HEK293 (cell line): Measurements from ENCODE around the gene TSC2.
"Not testable (repeated sequence)": the region's sequence is repeated elsewhere in the genome, so short reads cannot be mapped to it uniquely, and the experiment has no call there.

Experiments used
- CTCF ChIA-PET: fragments of 350-600 bp; formaldehyde crosslinking; extraction: SDS; loops from one replicate; lab custom pipeline; 2021; ENCODE audit warnings: antibody characterized with exemption; lab: Yijun Ruan, JAX
- POLR2A ChIA-PET: fragments of 300-600 bp; formaldehyde crosslinking; extraction: SDS; loops from one replicate; lab custom pipeline; 2020; ENCODE audit warnings: antibody characterized with exemption, inconsistent platforms; lab: Yijun Ruan, JAX
- H3K27ac ChIP-seq: fragments of 200-500 bp; sonication (Bioruptor generic); 2 replicates; pipeline ENCODE4 v1.5.1; 2014; ENCODE audit warnings: low read depth, low read length, control low read depth, inconsistent platforms; ENCODE audit errors: extremely low read depth
- H3K36me3 ChIP-seq, 2 experiments: fragments of 200-500 bp in 1 of 2; sonication (Bioruptor generic) in 1 of 2; 1 replicate in 1 of 2; 2 replicates in 1 of 2; pipeline ENCODE4 v1.5.1; 2014 to 2017; ENCODE audit warnings: inconsistent platforms in 2 of 2, low read length in 2 of 2; ENCODE audit not compliant: control insufficient read depth in 2 of 2, insufficient read depth in 1 of 2
- H3K4me1 ChIP-seq: fragments of 200-500 bp; sonication (Bioruptor generic); 2 replicates; pipeline ENCODE4 v1.5.1; 2014; ENCODE audit warnings: mild to moderate bottlenecking, low read length, inconsistent platforms; ENCODE audit not compliant: control insufficient read depth, insufficient read depth
- H3K4me3 ChIP-seq: 2 replicates; pipeline ENCODE4 v1.5.1; 2011; ENCODE audit warnings: low read depth, mild to moderate bottlenecking, control low read depth, low read length, moderate library complexity
- H3K9me3 ChIP-seq: fragments of 200-500 bp; sonication (Bioruptor generic); 2 replicates; pipeline ENCODE4 v1.5.1; 2014; ENCODE audit warnings: low read depth, low read length, inconsistent platforms; ENCODE audit not compliant: control insufficient read depth, insufficient read depth
- EGR2 ChIP-seq: fragments of 450-650 bp; formaldehyde crosslinking; IDR thresholded peaks from 2 replicates; pipeline ENCODE4 v1.5.1; 2016; ENCODE audit warnings: low read depth, missing biosample characterization, missing genetic modification characterization
- KLF1 ChIP-seq: fragments of 450-650 bp; formaldehyde crosslinking; IDR thresholded peaks from 2 replicates; pipeline ENCODE4 v1.5.1; 2016; ENCODE audit warnings: missing biosample characterization, missing genetic modification characterization
- KLF10 ChIP-seq: fragments of 450-650 bp; IDR thresholded peaks from 2 replicates; pipeline ENCODE4 v1.5.1; 2018; ENCODE audit warnings: missing biosample characterization, mild to moderate bottlenecking, missing genetic modification characterization
- KLF8 ChIP-seq: fragments of 450-650 bp; formaldehyde crosslinking; IDR thresholded peaks from 2 replicates; pipeline ENCODE4 v1.5.1; 2016; ENCODE audit warnings: missing biosample characterization, missing genetic modification characterization
- KLF9 ChIP-seq: fragments of 450-650 bp; formaldehyde crosslinking; IDR thresholded peaks from 2 replicates; pipeline ENCODE4 v1.5.1; 2016; ENCODE audit warnings: missing biosample characterization, missing genetic modification characterization, low read depth
- PATZ1 ChIP-seq: fragments of 450-650 bp; formaldehyde crosslinking; IDR thresholded peaks from 2 replicates; pipeline ENCODE4 v1.5.1; 2016; ENCODE audit warnings: missing biosample characterization, missing genetic modification characterization
- SP2 ChIP-seq: fragments of 450-650 bp; formaldehyde crosslinking; IDR thresholded peaks from 2 replicates; pipeline ENCODE4 v1.5.1; 2016; ENCODE audit warnings: missing biosample characterization, missing genetic modification characterization
- SP3 ChIP-seq: fragments of 450-650 bp; formaldehyde crosslinking; IDR thresholded peaks from 2 replicates; pipeline ENCODE4 v1.5.1; 2016; ENCODE audit warnings: missing biosample characterization, missing genetic modification characterization
- SP7 ChIP-seq: fragments of 450-650 bp; formaldehyde crosslinking; IDR thresholded peaks from 2 replicates; pipeline ENCODE4 v1.5.1; 2016; ENCODE audit warnings: missing biosample characterization, missing genetic modification characterization
- ZBTB17 ChIP-seq: fragments of 450-650 bp; formaldehyde crosslinking; IDR thresholded peaks from 2 replicates; pipeline ENCODE4 v1.5.1; 2016; ENCODE audit warnings: missing biosample characterization, missing genetic modification characterization
- ZBTB26 ChIP-seq: fragments of 450-650 bp; formaldehyde crosslinking; optimal IDR thresholded peaks from 2 replicates; pipeline ENCODE3; 2016; ENCODE audit warnings: missing biosample characterization, mild to moderate bottlenecking, missing genetic modification characterization
- ZBTB8A ChIP-seq: fragments of 450-650 bp; formaldehyde crosslinking; IDR thresholded peaks from 2 replicates; pipeline ENCODE4 v1.5.1; 2016; ENCODE audit warnings: missing biosample characterization, missing genetic modification characterization
- ZFHX2 ChIP-seq: fragments of 450-650 bp; formaldehyde crosslinking; conservative IDR thresholded peaks from 2 replicates; pipeline ENCODE4 v1.5.1; 2016; ENCODE audit warnings: missing biosample characterization, missing genetic modification characterization
- ZIC2 ChIP-seq: fragments of 450-650 bp; formaldehyde crosslinking; IDR thresholded peaks from 2 replicates; pipeline ENCODE4 v1.5.1; 2016; ENCODE audit warnings: missing biosample characterization, missing genetic modification characterization
- ZNF366 ChIP-seq: fragments of 450-650 bp; formaldehyde crosslinking; conservative IDR thresholded peaks from 2 replicates; pipeline ENCODE4 v1.5.1; 2016; ENCODE audit warnings: missing biosample characterization, missing genetic modification characterization
- TF ChIP-seq, protein P1 (sequence below): fragments of 450-650 bp; formaldehyde crosslinking; IDR thresholded peaks from 2 replicates; pipeline ENCODE4 v1.5.1; 2016; ENCODE audit warnings: missing biosample characterization, missing genetic modification characterization
- TF ChIP-seq, protein P2 (sequence below): fragments of 450-650 bp; formaldehyde crosslinking; IDR thresholded peaks from 2 replicates; pipeline ENCODE4 v1.5.1; 2016; ENCODE audit warnings: missing biosample characterization, missing genetic modification characterization
- TF ChIP-seq, protein P3 (sequence below): fragments of 450-650 bp; formaldehyde crosslinking; IDR thresholded peaks from 2 replicates; pipeline ENCODE4 v1.5.1; 2017; ENCODE audit warnings: missing biosample characterization, missing genetic modification characterization

Gene TSC2

GRCh38 chr16:2135071-2135470 lies 87.3 kb downstream of the TSC2 start:
- CTCF ChIA-PET, H3K4me1 ChIP-seq, H3K9me3 ChIP-seq: not testable (repeated sequence)
- TF ChIP-seq EGR2 (tag by site-specific recombination), result 0 out of 2 replicates have a peak, but pooled peaks have one; percentile 26
- TF ChIP-seq ZBTB26 (tag by site-specific recombination), result peak; percentile 64
- 0 out of 2 replicates have a peak, but pooled peaks have one; percentile 15 for TF ChIP-seq SP2
- TF ChIP-seq ZFHX2, result peak; percentile 29; the same call in 1 of the 2 replicates
- peak; percentile 34; the same call in 1 of the 2 replicates for TF ChIP-seq ZIC2 (tag by site-specific recombination)
- peak; percentile 19; the same call in 1 of the 2 replicates for TF ChIP-seq KLF9 (tag by site-specific recombination)
- TF ChIP-seq, all 188 proteins: peak for 6; not testable (repeated sequence) for 182
- H3K36me3 ChIP-seq, H3K27ac ChIP-seq, POLR2A ChIA-PET: not testable (repeated sequence)
- H3K4me3 ChIP-seq, result peak overlapping the region; percentile 41

GRCh38 chr16:2135770-2136490 lies 88.1 kb downstream of the TSC2 start, which contains the start of gene PKD1:
PKD1 (minus strand) TSS chr16:2135898; CDS start chr16:2135689, 209 bp downstream.
- POLR2A ChIA-PET, result interaction anchor here (0.5 to 0.8 kb wide), 3 partner anchors 15 to 171 kb away, joined by 3 to 18 read pairs (median 7); partner anchors contain the start of genes RPS2 and TRAF7
- H3K4me1 ChIP-seq, H3K9me3 ChIP-seq, H3K36me3 ChIP-seq: not testable (repeated sequence)
- CTCF ChIA-PET, result interaction anchor here (0.7 kb wide), 1 partner anchor 15 kb away, joined by 4 read pairs; no protein-coding TSS in a partner anchor
- Histone ChIP-seq H3K4me3 (peak within 1 kb of the TSS; percentile 41), H3K27ac (peak within 1 kb of the TSS; percentile 62; the same call in 1 of the 2 replicates)
- TF ChIP-seq EGR2 (tag by site-specific recombination), result peak; percentile 79
- TF ChIP-seq, protein P1, sequence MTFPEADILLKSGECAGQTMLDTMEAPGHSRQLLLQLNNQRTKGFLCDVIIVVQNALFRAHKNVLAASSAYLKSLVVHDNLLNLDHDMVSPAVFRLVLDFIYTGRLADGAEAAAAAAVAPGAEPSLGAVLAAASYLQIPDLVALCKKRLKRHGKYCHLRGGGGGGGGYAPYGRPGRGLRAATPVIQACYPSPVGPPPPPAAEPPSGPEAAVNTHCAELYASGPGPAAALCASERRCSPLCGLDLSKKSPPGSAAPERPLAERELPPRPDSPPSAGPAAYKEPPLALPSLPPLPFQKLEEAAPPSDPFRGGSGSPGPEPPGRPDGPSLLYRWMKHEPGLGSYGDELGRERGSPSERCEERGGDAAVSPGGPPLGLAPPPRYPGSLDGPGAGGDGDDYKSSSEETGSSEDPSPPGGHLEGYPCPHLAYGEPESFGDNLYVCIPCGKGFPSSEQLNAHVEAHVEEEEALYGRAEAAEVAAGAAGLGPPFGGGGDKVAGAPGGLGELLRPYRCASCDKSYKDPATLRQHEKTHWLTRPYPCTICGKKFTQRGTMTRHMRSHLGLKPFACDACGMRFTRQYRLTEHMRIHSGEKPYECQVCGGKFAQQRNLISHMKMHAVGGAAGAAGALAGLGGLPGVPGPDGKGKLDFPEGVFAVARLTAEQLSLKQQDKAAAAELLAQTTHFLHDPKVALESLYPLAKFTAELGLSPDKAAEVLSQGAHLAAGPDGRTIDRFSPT (tag by site-specific recombination), result peak; percentile 94
- TF ChIP-seq ZBTB8A (tag by site-specific recombination), result peak; percentile 81
- peak; percentile 78 for TF ChIP-seq ZBTB26 (tag by site-specific recombination)
- TF ChIP-seq KLF9 (tag by site-specific recombination), result peak; percentile 71; the same call in 1 of the 2 replicates
- TF ChIP-seq, protein P2, sequence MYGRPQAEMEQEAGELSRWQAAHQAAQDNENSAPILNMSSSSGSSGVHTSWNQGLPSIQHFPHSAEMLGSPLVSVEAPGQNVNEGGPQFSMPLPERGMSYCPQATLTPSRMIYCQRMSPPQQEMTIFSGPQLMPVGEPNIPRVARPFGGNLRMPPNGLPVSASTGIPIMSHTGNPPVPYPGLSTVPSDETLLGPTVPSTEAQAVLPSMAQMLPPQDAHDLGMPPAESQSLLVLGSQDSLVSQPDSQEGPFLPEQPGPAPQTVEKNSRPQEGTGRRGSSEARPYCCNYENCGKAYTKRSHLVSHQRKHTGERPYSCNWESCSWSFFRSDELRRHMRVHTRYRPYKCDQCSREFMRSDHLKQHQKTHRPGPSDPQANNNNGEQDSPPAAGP (tag by site-specific recombination), result peak; percentile 63
- peak; percentile 46; the same call in 1 of the 2 replicates for TF ChIP-seq SP7
- peak; percentile 91 for TF ChIP-seq KLF1 (tag by site-specific recombination)
- peak; percentile 73 for TF ChIP-seq ZNF366
- TF ChIP-seq KLF8, result peak; percentile 51; the same call in 1 of the 2 replicates
- peak; percentile 59 for TF ChIP-seq ZBTB17 (tag by site-specific recombination)
- 0 out of 2 replicates have a peak, but pooled peaks have one; percentile 25 for TF ChIP-seq KLF10 (tag by site-specific recombination)
- TF ChIP-seq, protein P3, sequence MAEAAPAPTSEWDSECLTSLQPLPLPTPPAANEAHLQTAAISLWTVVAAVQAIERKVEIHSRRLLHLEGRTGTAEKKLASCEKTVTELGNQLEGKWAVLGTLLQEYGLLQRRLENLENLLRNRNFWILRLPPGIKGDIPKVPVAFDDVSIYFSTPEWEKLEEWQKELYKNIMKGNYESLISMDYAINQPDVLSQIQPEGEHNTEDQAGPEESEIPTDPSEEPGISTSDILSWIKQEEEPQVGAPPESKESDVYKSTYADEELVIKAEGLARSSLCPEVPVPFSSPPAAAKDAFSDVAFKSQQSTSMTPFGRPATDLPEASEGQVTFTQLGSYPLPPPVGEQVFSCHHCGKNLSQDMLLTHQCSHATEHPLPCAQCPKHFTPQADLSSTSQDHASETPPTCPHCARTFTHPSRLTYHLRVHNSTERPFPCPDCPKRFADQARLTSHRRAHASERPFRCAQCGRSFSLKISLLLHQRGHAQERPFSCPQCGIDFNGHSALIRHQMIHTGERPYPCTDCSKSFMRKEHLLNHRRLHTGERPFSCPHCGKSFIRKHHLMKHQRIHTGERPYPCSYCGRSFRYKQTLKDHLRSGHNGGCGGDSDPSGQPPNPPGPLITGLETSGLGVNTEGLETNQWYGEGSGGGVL (tag by site-specific recombination), result peak; percentile 59; the same call in 1 of the 2 replicates
- peak; percentile 81 for TF ChIP-seq ZFHX2
- TF ChIP-seq SP2, result peak; percentile 90
- TF ChIP-seq SP3, result peak; percentile 95
- 0 out of 2 replicates have a peak, but pooled peaks have one; percentile 29 for TF ChIP-seq PATZ1
